ENCODE data around the gene KLF6. TPM values are rescaled to one million over a fixed set of nuclear protein-coding genes. Genes with fewer than 3 reads are reported as not detected.

KLF6 gene
- total RNA-seq, 4 donors from 2014 or later = 140 to 304 (median 291) TPM

- DNase-seq = peak; percentile 71
- Histone ChIP-seq H3K36me3 (peaks cover 0 to 36% (median 18%) of the 10 kb centered on the region in 4 donors), H3K27ac (peak overlapping the region; percentile 99 to 100 (median 100)), H3K4me1 (peaks cover 0 to 48% (median 46%) of the 10 kb centered on the region in 4 donors), H3K4me3 (peak overlapping the region; percentile 77 to 98 (median 98)), H3K9me3 (no peaks in the 10 kb centered on the region), H3K27me3 (no peaks in the 10 kb centered on the region)
- intact Hi-C loops (cut with DNase I; ENCODE audit: low total_unique reads) (loop anchor here (2.0 to 10.0 kb wide), 3 partner anchors 152 to 988 kb away; no protein-coding TSS in a partner anchor), in situ Hi-C loops (cut with MboI; ENCODE audit: low pct_ligation_motif_present in 1 of 4, low pct_unique_long_range_greater_than_20kb in 1 of 4, low sequenced_read_pairs in 3 of 4) (loop anchor here in 3 of 4 donors (10.0 to 25.0 kb wide), 5 partner anchors 72 to 879 kb away; no protein-coding TSS in a partner anchor)
- no peak for TF ChIP-seq CTCF (IDR thresholded peaks at IDR 0.05)
- peak; percentile 5 to 38 (median 13) for TF ChIP-seq POLR2AphosphoS5 (IDR thresholded peaks at IDR 0.05)
- TF ChIP-seq POLR2A (IDR thresholded peaks at IDR 0.05) = peak; percentile 44
- no peak for TF ChIP-seq EP300 (IDR thresholded peaks at IDR 0.05; ENCODE audit: low read depth)
- WGBS, 2 donors (ENCODE audit: low coverage in 1 of 2) = 0% methylated on average over 12 of the region's 12 CpGs; no CpG with 5 or more reads in 1 of the 2 donors
These were observed 1.7 kb downstream of the KLF6 start for GRCh38 chr10:3783316-3783681.

GRCh38 chr10:3782451-3783315 is 2.3 kb downstream of the KLF6 start:
- peaks cover 0 to 42% (median 20%) of the 10 kb centered on the region in 4 donors for H3K36me3 ChIP-seq
- 5 to 13% methylated on average over 6 to 13 of the region's 13 CpGs for WGBS, 2 donors (ENCODE audit: low coverage in 1 of 2)
- intact Hi-C loops (cut with DNase I; ENCODE audit: low total_unique reads) = loop anchor here (2.0 to 10.0 kb wide), 3 partner anchors 152 to 988 kb away; no protein-coding TSS in a partner anchor

GRCh38 chr10:3782146-3782450 is 2.9 kb downstream of the KLF6 start:
- peaks cover 10 to 60% (median 57%) of the 10 kb centered on the region in 4 donors for H3K4me1 ChIP-seq
- intact Hi-C loops (cut with DNase I; ENCODE audit: low total_unique reads) (loop anchor here (2.0 to 10.0 kb wide), 3 partner anchors 153 to 989 kb away; no protein-coding TSS in a partner anchor), in situ Hi-C loops (cut with MboI; ENCODE audit: low pct_ligation_motif_present in 1 of 4, low pct_unique_long_range_greater_than_20kb in 1 of 4, low sequenced_read_pairs in 3 of 4) (loop anchor here in 3 of 4 donors (10.0 to 25.0 kb wide), 5 partner anchors 73 to 880 kb away; no protein-coding TSS in a partner anchor)
- no peak for TF ChIP-seq EP300 (IDR thresholded peaks at IDR 0.05; ENCODE audit: low read depth)
- peak in 1 of 3 donors; percentile 27 for TF ChIP-seq POLR2AphosphoS5 (IDR thresholded peaks at IDR 0.05)
- H3K9me3 ChIP-seq = no peaks in the 10 kb centered on the region
- H3K4me3 ChIP-seq = peak overlapping the region; percentile 77 to 98 (median 98)
- H3K27ac ChIP-seq = peak overlapping the region; percentile 99 to 100 (median 100)
- H3K36me3 ChIP-seq = peaks cover 0 to 44% (median 22%) of the 10 kb centered on the region in 4 donors
- no peak for DNase-seq
- WGBS, 2 donors (ENCODE audit: low coverage in 1 of 2) = 29 to 31% methylated on average over 7 to 8 of the region's 8 CpGs
- no peaks in the 10 kb centered on the region for H3K27me3 ChIP-seq

More at GRCh38 chr10:3782451-3783315, 2.3 kb downstream of the KLF6 start:
- Histone ChIP-seq H3K4me3 (peak overlapping the region; percentile 77 to 98 (median 98)), H3K9me3 (no peaks in the 10 kb centered on the region), H3K27ac (peak overlapping the region; percentile 99 to 100 (median 100)), H3K27me3 (no peaks in the 10 kb centered on the region), H3K4me1 (peaks cover 5 to 54% (median 52%) of the 10 kb centered on the region in 4 donors)
- in situ Hi-C loops (cut with MboI; ENCODE audit: low pct_ligation_motif_present in 1 of 4, low pct_unique_long_range_greater_than_20kb in 1 of 4, low sequenced_read_pairs in 3 of 4) = loop anchor here in 3 of 4 donors (10.0 to 25.0 kb wide), 5 partner anchors 72 to 880 kb away; no protein-coding TSS in a partner anchor
- TF ChIP-seq POLR2AphosphoS5 (IDR thresholded peaks at IDR 0.05) (peak; percentile 80 to 92 (median 89)), CTCF (IDR thresholded peaks at IDR 0.05) (peak in 1 of 5 experiments; percentile 23), POLR2A (IDR thresholded peaks at IDR 0.05) (peak; percentile 82), EP300 (IDR thresholded peaks at IDR 0.05; ENCODE audit: low read depth) (peak; percentile 39)
- peak; percentile 64 for DNase-seq

GRCh38 chr10:3781468-3782145 is 3.4 kb downstream of the KLF6 start:
- no peaks in the 10 kb centered on the region for H3K9me3 ChIP-seq
- in situ Hi-C loops (cut with MboI; ENCODE audit: low pct_ligation_motif_present in 1 of 4, low pct_unique_long_range_greater_than_20kb in 1 of 4, low sequenced_read_pairs in 3 of 4) (loop anchor here in 3 of 4 donors (10.0 to 25.0 kb wide), 5 partner anchors 73 to 881 kb away; no protein-coding TSS in a partner anchor), intact Hi-C loops (cut with DNase I; ENCODE audit: low total_unique reads) (loop anchor here (2.0 to 10.0 kb wide), 3 partner anchors 153 to 989 kb away; no protein-coding TSS in a partner anchor)
- peak overlapping the region; percentile 77 to 98 (median 98) for H3K4me3 ChIP-seq
- H3K4me1 ChIP-seq = peaks cover 11 to 63% (median 58%) of the 10 kb centered on the region in 4 donors
- no peaks in the 10 kb centered on the region for H3K27me3 ChIP-seq
- no peak for TF ChIP-seq EP300 (IDR thresholded peaks at IDR 0.05; ENCODE audit: low read depth)
- peak; percentile 17 to 65 (median 35) for TF ChIP-seq POLR2AphosphoS5 (IDR thresholded peaks at IDR 0.05)
- TF ChIP-seq POLR2A (IDR thresholded peaks at IDR 0.05) = peak; percentile 7
- TF ChIP-seq CTCF (IDR thresholded peaks at IDR 0.05) = peak in 4 of 5 experiments; percentile 34 to 45 (median 38)
- DNase-seq = peak; percentile 68
- peaks cover 0 to 44% (median 22%) of the 10 kb centered on the region in 4 donors for H3K36me3 ChIP-seq
- peak overlapping the region; percentile 99 to 100 (median 100) for H3K27ac ChIP-seq
- WGBS, 2 donors (ENCODE audit: low coverage in 1 of 2) = 46 to 59% methylated on average over 6 to 31 of the region's 31 CpGs

Data from transverse colon (tissue), 4 donors.